HG03565 (cell line): ENCODE measurements around the gene TLE2.

Experiments
- ATAC-seq: cut with Tn5 transposase; IDR thresholded peaks from one replicate; pipeline ENCODE4 v1.9.1; 2021; ENCODE audit warnings: mild to moderate bottlenecking, moderate library complexity; ENCODE audit not compliant: unreplicated experiment

Gene TLE2

DNA sequence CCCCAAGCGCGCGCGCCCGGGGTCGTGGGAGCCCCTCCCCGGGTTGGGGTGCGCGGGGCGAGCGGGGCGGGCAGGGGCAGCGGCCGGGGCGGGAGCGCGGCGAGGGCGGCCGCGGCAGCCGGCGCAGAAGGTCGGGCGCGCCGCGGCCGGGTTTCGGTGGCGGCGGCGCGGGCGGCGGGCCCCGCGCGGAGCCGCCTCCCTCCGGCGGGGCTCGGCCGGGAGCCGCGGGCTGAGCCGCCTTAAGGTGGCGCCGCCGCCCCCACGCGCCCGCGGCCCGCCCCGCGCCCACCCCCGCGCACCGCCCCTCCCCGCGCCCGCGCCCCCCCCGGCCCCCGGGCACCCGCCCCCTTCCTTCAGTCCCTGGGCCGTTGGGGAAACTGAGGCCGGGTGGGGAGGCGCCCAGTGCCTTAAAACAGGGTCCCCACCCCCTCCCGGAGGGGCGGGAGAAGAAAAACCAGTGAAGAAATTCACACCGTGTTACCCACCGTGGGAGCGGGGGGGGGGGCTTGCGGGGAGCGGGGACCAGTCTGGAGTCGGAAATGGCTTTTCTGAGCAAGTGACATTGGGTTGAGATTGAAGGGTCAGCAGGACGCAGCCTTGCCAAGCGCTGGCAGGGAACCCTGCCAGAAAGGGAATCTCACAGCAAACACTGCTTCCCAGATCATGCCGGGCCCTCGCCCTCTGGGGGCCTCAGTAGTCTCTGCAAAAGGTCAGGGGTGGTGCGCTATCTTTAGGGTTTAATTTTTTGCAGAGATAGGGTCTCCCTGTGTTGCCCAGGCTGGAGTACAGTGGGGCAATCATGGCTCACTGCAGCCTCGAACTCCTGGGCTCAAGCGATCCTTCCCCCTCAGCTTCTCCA lies at the start of gene TLE2:
Gene TLE2 (minus strand): TSS at position 216 of the 859 bp plus-strand sequence. CDS start 376 bp downstream, outside the sequence.
- no peak for ATAC-seq

DNA sequence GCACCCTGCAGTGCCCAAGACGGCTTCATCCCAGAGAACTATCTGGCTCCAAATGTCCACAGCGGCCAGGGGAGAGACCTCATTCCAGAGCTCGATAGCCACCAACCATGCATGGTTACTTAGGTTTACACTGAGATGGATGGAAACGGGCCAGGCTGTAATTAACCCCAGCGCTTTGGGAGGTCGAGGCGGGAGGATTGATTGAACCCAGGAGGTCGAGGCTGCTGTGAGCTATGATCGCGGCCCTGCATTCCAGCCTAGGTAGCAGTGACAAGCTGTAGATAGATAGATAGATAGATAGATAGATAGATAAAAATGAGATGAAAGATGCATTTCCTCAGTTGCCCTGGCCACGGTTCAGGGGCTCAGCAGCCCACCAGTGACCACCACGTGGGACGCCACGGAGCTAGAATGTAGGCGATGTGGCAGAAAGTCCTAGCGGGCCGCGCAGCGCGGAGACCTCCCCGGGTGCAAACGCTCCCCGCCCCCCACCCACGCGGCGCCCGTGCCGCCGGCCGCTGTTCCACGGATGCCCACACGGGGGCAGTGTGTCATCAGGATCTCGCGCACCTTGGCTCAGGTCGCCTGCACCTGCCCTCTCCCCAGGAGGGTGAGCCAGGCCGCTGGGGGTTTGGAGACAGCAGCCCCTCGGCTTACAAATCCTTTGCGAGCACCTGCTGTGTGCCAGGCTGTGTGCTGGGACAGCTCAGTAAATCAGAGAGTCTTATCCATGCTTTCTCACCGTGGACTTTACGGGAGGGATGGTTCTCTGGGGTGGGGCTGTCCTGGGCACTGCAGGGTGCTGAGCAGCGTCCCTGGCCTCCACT lies 46.7 kb upstream of the TLE2 start:
- no peak for ATAC-seq

DNA sequence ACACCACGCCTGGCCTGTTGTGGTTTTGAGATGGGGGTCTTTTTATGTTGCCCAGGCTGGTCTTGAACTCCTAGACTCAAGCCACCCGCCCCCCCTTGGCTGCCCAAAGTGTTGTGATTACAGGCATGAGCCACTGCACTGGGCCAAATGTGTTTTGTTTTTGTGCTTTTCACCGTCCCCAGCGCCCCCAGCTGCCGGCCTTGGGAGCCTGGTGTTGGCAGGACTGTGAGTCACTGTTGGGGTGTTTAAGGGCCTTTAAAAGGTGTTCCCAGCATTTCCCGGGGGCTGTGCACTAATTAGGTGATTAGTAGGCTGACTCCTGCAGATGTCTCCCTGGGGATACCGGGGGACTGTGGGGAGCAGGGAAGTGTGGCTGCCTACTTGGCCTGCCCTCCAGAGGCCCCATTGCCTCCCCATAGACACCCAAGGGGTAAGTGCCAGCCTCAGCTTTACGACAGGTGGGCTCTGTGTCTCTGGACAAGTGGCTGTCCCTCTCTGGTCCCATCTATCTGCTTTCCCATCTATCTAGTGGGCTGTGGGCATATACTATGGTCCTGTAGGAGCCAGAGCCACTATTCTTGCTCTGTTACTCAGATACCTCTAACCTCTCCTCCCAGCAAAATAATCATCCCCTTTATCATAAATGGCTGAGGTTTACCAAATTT lies 45.0 kb upstream of the TLE2 start:
- ATAC-seq = no peak

DNA sequence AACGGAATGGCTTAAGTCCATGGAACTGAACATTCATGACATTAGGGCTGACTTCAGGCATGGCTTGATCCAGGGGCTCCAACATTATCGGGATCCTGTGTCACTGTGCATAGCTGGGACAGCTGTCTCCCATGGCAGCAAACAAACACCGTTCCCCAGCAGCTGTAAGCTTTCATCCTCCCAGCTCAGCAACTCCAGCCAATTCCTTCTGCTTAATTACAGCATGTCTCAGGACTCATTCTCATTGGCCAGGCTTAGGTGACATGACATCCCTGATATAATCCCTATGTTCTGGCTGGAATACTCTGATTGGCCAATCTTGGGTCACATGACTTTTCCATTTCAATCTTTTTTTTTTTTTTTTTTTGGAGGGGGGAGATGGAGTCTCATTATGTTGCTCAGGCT lies 44.1 kb upstream of the TLE2 start:
- no peak for ATAC-seq

DNA sequence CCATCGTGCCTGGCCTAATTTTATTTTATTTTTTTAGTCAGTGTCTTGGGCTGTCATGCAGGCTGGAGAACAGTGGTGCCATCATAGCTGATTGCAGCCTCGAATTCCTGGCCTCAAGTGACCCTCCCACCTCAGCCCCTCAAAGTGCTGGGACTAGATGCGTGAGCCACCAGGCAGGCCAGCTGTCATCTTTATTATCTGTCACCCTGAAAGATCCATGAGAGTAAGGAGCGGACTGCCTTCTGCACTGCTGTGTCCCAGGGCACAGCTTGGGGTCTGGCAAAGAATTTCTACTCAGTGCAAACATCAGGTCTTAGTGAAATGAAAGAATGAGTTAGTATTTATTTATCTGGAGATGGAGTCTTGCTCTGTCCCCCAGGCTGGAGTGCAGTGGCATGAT lies 42.7 kb upstream of the TLE2 start:
- ATAC-seq = no peak

DNA sequence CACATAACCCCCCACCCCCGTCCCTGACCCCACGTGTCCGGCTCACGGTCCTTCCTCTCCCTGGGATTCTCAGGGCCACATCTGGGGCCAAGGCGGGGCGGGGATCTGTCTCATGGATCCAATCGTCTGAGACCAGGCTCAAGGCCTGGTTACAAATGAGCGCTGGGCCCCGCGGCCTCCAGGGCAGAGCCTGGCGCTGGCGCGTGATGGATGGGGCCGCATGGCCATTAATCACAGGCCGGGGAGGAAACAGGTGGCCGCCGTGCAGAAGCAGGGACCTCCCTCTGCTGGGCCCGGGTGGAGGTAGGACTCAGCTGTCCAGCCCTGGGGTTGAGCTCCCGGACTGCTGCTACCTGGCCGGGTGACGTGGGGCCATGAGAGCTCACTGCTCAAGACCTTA lies 39.0 kb upstream of the TLE2 start:
- ATAC-seq = no peak

DNA sequence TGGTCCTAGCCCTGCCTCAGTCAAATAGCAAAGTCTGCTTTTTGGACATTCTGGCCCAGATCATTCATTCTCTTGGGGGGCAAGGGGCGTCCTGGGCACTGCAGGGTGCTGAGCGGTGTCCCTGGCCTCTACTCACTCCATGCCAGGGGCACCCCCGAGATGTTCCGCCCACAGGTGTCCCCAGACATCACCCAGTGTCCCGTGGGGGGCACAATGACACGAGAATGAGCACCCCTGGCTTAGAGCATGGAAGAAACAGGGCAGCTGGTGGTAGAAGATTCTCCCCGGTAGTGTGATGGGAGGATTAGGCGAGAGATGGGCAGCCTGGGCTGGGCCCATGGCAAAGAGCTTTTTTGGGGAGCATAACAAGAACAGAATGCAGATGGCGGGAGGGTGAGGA lies 38.5 kb upstream of the TLE2 start:
- ATAC-seq = no peak

DNA sequence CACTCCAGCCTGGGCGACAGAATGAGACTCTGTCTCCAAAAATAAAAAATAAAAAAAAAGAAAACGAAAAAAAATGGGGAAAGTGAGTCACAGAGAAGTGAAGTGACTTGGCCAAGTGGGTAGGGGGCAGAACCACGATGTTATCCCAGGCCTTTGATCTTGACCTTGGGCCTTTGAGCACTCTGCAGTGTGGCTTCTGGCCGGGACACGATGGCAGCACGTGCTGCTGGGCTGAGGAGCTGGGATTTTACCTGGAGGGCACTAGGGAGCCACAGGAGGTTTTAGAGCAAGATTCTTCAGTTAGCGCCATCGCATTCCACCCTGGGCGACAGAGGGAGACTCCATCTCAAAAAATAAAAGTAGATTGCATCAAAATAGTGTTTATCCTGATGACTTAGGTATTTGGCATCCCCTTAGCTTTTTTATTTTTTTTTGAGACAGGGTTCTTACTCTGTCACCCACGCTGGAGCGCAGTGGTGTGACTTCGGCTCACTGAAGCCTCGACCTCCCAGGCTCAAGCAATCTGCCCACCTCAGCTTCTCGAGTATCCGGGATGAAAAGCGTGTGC lies 37.5 kb upstream of the TLE2 start:
- no peak for ATAC-seq

DNA sequence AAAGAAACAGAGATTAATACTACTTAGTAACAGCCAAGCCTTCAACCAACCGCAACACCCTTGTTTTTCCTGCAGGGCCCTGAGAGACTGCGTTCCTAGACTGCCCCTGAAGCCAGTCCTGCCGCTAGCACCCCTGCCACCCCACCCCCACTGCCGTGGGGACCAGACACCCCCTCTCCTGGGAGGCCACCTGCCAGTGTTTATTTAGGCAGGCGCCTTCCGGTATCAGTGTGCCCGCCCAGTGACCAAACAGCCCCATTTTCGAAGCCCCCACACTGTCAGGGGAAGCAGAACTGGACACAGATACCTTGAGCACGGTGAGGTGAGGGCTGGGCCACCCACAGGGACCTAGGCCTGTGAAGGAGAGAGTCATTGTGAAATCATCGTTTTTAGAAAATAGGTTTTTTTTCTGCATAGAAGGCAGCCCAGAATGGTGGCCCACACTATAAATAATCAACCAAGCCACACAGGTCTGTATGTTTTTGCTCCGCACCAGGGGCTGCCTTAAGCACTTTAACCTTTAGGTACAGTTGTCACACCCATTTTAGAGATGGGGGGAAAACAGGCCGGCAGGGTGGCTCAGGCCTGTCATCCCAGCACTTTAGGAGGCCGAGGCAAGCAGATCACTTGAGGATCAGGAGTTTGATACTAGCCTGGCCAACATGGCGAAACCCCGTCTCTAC lies 36.7 kb upstream of the TLE2 start:
- ATAC-seq = no peak

DNA sequence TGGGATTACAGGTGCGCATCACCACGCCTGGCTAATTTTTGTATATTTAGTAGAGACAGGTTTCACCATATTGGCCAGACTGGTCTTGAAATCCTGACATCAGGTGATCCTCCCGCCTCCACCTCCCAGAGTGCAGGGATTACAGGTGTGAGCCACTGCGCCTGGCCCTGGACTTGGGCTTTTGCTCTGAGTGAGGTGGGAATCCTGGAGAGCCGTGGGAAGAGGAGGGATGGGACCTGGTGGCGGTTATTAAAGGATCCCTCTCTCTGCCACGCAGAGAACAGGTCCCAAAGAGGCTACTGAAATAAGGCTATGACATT lies 34.9 kb upstream of the TLE2 start:
- ATAC-seq = no peak

DNA sequence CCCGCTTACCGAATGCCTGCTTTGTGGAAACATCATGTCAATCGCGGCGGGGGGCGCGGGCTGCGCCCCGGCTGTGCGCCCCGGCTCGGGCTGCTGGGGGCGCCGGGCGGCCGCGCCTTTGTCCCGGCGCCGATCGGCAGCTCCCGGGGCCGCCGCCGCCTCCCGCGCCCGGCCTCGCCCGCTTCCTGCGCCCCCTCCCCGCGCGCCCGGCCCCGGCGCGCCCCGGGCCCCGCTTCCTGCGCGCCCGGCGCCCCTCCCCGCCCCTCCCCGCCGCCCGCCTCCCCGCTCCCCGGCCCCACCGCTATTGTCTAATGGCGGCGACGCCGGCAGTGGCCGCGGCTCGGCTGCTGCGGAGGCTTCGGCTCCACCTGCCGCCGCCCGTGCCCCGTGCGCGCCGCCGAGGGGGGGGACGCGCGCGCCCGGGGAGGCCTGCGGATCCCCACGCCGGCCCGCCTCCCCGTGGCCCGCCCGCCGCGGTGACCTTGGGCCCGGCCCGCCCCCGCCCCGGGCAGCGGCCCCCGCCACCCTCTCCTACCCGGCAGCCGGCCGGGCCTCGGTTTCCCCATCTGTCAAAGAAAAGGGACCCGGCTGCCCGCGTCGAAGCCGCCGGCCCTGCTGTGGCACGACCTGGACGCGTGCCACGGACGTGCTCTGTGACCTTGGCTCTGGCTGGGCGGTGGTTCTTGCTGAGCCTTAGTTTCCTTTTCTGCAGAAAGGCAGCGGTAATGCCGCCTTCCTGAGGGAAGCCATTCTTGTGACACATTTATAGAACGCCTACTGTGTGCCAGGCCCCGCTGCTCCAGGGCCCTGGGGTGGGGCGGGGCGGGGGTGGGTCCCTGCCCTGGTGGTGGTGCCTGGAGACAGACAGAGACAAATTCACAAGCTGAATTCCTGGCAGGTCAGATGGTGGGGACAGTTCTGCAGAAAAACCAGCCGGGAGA lies 33.4 kb upstream of the TLE2 start, which contains the start of gene TLE5:
Gene TLE5 (minus strand): TSS at position 331 of the 941 bp plus-strand sequence. CDS start 295 bp downstream, at position 36.
- no peak for ATAC-seq

DNA sequence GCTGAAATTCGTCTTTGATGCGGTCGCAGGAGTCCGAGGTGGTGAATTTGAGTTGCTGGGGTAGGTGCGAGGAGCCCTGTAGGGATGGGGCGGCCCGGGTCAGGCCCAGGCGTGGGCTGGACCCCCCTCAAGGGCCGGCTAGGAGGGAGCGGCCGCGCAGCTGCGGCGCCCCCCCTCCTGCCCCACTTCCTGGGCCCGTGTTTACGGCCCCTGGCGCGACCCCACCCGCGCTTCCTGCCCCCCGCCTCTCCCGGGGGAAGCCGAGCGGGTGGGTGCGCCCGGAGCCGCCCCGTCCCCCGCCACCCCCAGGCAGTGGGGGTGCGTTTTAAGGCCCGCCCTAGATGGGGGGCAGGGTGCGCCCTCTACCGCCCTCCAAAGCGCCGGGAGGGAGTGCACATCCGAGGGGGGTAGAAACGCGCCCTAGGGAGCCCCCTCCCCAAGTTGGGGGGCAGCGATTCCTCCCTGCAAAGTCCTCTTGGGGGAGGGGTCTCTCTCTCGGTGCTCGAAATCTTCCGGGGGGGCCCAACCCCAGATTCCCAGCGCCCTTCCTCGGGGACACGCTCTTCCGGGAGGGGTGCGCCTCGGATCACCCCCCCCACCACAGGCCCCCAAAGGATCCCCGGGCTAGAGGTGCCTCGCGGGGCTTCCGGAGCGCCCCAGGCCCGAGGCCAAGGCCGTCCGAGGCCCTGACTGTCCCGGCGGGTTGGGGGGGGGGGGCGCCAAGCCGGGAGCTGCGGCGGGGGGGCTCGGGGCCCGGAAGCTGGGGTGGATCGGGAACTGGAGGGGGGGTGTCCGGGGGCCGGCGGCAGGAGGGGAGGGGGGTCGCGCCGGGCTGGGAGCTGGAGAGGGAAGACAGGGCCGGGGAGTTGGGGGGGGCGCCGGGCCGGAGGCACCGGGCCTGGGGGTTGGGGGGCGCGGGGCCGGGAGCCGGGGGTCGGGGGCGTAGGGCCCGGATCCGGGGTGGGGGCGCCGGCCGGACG lies 32.4 kb upstream of the TLE2 start:
- no peak for ATAC-seq

DNA sequence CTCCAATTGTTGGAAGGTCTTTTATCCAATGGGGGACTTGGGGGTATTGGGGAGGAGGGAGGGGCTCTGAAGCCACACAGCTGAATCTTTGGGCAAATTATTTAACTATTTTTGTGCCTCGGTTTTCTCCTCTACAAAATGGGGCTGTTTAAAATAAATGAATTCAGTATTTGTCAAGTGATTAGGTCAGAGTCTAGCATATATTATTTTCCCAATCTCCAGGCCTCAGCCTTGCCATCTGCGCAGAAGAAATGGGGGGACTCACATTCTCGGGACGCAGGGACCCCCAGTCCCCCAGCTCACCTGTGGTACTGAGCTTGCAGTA lies 31.7 kb upstream of the TLE2 start:
- no peak for ATAC-seq

DNA sequence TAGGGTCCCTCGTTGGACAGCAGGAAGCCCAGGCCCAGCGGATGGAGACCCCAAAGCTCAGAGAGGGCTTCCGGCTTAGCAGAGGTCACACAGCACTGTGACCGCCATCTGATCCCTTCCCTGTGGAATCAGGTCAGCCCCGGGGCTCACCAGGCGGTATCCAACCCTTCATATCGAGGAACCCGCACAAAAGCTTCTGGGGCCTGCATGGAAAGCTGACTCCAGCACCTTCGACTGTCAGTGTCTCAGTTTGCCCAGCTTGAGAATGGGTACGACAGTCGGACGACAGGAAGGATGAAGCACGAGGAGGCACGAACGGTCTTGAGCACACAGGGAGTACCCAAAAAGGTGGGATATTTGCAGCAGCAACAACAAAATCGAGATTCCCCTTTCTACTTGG lies 30.6 kb upstream of the TLE2 start:
- ATAC-seq = no peak

DNA sequence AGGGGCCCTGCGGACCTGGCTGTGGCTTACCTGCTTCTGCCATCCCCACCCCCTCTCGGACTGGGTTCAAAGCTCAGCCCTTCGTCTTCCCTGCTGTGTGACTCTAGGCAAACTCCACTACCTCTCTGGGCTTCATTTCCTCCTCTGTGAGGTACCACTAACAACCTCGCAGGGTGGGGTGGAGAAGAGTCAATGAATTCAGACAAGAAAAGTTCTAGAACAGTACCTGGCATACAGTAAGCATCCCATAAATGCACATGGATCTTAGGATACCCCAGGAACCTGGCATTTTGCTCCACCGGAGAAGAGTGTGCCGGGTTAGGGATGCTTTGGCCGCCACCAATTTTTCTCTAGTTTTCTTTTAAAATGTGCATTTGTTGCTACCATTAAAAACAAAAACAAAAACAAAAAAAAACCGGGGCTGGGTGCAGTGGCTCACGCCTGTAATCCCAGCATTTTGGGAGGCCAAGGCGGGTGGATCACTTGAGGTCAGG lies 29.8 kb upstream of the TLE2 start:
- no peak for ATAC-seq

DNA sequence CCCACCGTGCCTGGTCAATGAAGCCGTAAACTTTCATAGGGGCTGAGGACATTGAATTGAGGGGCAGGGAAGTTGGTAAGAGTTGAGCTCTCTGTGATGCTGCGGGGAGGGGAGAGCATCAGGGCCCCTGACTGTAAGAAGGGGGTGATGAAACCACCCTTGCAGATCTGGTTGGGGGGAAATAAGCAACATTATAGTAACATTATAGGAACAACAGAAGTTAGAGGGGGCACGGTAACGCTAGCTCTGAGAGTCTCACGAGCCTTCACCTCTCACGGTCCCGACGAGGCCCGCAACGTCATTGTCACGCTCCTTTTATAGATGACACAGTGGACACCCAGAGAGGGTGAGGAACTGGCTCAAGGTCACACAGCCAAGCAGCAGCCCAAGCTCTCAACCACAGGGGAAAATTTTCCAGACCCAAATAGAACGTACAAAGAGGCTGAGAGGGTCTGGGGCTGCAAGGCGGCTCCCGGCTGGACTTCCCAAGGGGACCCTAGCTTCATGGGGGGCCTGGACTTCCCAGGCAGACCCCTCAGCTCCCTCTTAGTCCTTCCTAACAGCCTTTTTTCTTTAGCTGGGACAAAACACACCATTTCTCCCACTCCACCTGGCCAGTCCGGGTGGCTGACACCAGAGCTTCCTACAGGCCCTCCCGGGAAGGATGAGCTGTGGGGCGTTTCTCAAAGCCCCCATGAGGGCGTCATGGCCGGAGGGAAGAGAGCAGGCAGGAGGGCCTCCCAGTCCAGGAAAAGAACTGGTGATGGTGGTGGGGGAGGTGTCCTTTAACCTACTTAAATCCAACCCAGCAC lies 29.1 kb upstream of the TLE2 start:
- no peak for ATAC-seq

DNA sequence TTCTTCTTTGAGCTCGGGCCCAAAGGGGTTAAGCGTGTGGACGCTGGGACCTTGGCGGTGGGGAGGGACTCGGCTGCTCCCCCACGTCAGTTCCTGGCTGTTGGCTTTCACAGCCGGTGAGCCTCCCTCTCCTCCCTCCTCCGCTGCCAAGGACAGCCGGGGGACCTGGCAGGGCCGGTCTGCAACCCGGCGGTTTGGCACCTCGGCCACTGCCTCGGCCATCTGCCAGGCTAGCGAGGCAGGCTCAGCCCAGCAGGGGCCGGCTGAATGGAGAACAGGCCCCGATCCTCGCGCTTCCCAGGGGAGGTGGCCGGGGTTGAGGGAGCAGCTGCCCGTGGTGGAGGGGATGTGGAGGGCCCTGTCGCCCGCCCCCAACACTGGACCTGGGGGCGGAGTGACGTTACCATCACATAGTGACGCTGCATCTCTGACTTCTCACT lies 28.2 kb upstream of the TLE2 start:
- no peak for ATAC-seq
